CD14-positive monocyte (primary cell): ENCODE results near the gene SLC4A4. TPM values are rescaled to one million over a fixed set of nuclear protein-coding genes. Genes with fewer than 3 reads are reported as not detected.

Experiments
- DNase-seq, 3 donors: peaks; one replicate each; pipeline ENCODE4 v3.0.0-alpha.2; 2011 to 2022
- H2AFZ ChIP-seq: 2 replicates; pipeline ENCODE4 v1.6.0; 2012; ENCODE audit warnings: mild to moderate bottlenecking, low read depth, low read length, inconsistent platforms; ENCODE audit not compliant: insufficient read depth, poor library complexity, severe bottlenecking
- H3K27ac ChIP-seq, 2 donors: 1 replicate in 1 of 2; 2 replicates in 1 of 2; pipeline ENCODE4 v1.5.1; 2012 to 2013; ENCODE audit warnings: low read length in 2 of 2, control low read depth in 1 of 2, inconsistent platforms in 1 of 2, low read depth in 1 of 2, mild to moderate bottlenecking in 1 of 2
- H3K27me3 ChIP-seq, 2 donors: one replicate each; pipeline versions ENCODE4 v1.6.0 to v1.6.1; 2011 to 2013; ENCODE audit warnings: low read length in 2 of 2; ENCODE audit not compliant: control insufficient read depth in 2 of 2, insufficient read depth in 2 of 2
- H3K36me3 ChIP-seq, 2 donors: replicated peaks in 1 of 2; 1 replicate in 1 of 2; 2 replicates in 1 of 2; pipeline versions ENCODE4 v1.5.1 to v1.6.1; 2012 to 2013; ENCODE audit warnings: low read length in 2 of 2, control low read depth in 1 of 2, inconsistent platforms in 1 of 2, mild to moderate bottlenecking in 1 of 2; ENCODE audit not compliant: insufficient read depth in 2 of 2, control insufficient read depth in 1 of 2
- H3K4me1 ChIP-seq, 2 donors: 1 replicate in 1 of 2; 2 replicates in 1 of 2; pipeline versions ENCODE4 v1.5.1 to v1.6.1; 2012 to 2013; ENCODE audit warnings: low read length in 2 of 2, control low read depth in 1 of 2, inconsistent platforms in 1 of 2, mild to moderate bottlenecking in 1 of 2, moderate library complexity in 1 of 2; ENCODE audit not compliant: insufficient read depth in 2 of 2, control insufficient read depth in 1 of 2
- H3K4me2 ChIP-seq: replicated peaks from 2 replicates; pipeline ENCODE3; 2012; ENCODE audit warnings: low read length, moderate library complexity, mild to moderate bottlenecking; ENCODE audit not compliant: poor library complexity, severe bottlenecking; ENCODE audit errors: extremely low read depth
- H3K4me3 ChIP-seq, 3 experiments: fragments of 200-600 bp in 1 of 3; sonication (generic) in 1 of 3; replicated peaks in 1 of 3; 1 replicate in 2 of 3; 2 replicates in 1 of 3; pipeline ENCODE4 v1.5.1; 2011 to 2013; ENCODE audit warnings: low read length in 3 of 3, mild to moderate bottlenecking in 3 of 3, control low read depth in 2 of 3, low read depth in 2 of 3, inconsistent platforms in 1 of 3, moderate library complexity in 1 of 3
- H3K79me2 ChIP-seq: 2 replicates; pipeline ENCODE4 v1.6.0; 2012; ENCODE audit warnings: mild to moderate bottlenecking, control low read depth, inconsistent platforms, low read length, moderate library complexity; ENCODE audit not compliant: insufficient read depth
- H3K9ac ChIP-seq: 2 replicates; pipeline ENCODE4 v1.6.0; 2017; ENCODE audit warnings: low read length, mild to moderate bottlenecking; ENCODE audit not compliant: insufficient read depth, poor library complexity, severe bottlenecking
- H3K9me3 ChIP-seq, 2 donors: replicated peaks in 1 of 2; 1 replicate in 1 of 2; 2 replicates in 1 of 2; pipeline versions ENCODE4 v1.5.1 to v1.6.1; 2012 to 2013; ENCODE audit warnings: low read length in 2 of 2, control low read depth in 1 of 2; ENCODE audit not compliant: control insufficient read depth in 1 of 2, insufficient read depth in 1 of 2
- H4K20me1 ChIP-seq: 2 replicates; pipeline ENCODE4 v1.6.0; 2012; ENCODE audit warnings: mild to moderate bottlenecking, low read length, control low read depth, moderate library complexity; ENCODE audit not compliant: insufficient read depth
- H3K27ac Mint-ChIP-seq, 7 donors: one replicate each; pipeline ENCODE4 v1.8.0; 2020; ENCODE audit warnings: mild to moderate bottlenecking in 7 of 7, mixed read lengths in 7 of 7, moderate library complexity in 6 of 7, inconsistent platforms in 2 of 7
- H3K27me3 Mint-ChIP-seq, 3 donors: one replicate each; pipeline ENCODE4 v1.8.0; 2021 to 2022; ENCODE audit warnings: low read depth in 3 of 3, mild to moderate bottlenecking in 3 of 3, mixed read lengths in 3 of 3, moderate library complexity in 3 of 3, inconsistent platforms in 1 of 3
- H3K36me3 Mint-ChIP-seq, 2 donors: one replicate each; pipeline ENCODE4 v1.8.0; 2020; ENCODE audit warnings: mixed read lengths in 2 of 2, inconsistent platforms in 1 of 2, mild to moderate bottlenecking in 1 of 2
- H3K4me1 Mint-ChIP-seq: one replicate; pipeline ENCODE4 v1.8.0; 2020; ENCODE audit warnings: mild to moderate bottlenecking, mixed read lengths
- H3K4me3 Mint-ChIP-seq, 2 donors: one replicate each; pipeline ENCODE4 v1.8.0; 2020; ENCODE audit warnings: mild to moderate bottlenecking in 2 of 2, mixed read lengths in 2 of 2, moderate library complexity in 1 of 2
- H3K9me3 Mint-ChIP-seq, 7 donors: one replicate each; pipeline ENCODE4 v1.8.0; 2020 to 2022; ENCODE audit warnings: mixed read lengths in 7 of 7, mild to moderate bottlenecking in 6 of 7, moderate library complexity in 6 of 7, inconsistent platforms in 2 of 7
- CTCF ChIP-seq: fragments of 200-600 bp; IDR thresholded peaks from one replicate; pipeline ENCODE4 v1.8.0; 2022; ENCODE audit warnings: antibody characterized with exemption, mild to moderate bottlenecking
- WGBS: methylation state at CpG from one replicate; pipeline ENCODE4 v1.1.5; 2013; ENCODE audit warnings: missing lambda C conversion rate; ENCODE audit not compliant: insufficient coverage; 5-methylcytosine and 5-hydroxymethylcytosine counted together
- intact Hi-C, 2 donors: fragments of 100-400 bp; cut with micrococcal nuclease; formaldehyde crosslinking; loops; one replicate each; pipeline versions ENCODE4 v1.15.0 to v1.15.1; 2023
- polyA plus RNA-seq, 3 donors: library from polyadenylated mRNA; depleted of rRNA in 1 of 3; unstranded in 2 of 3; stranded (reverse) in 1 of 3; fragments of 300-500 nt in 2 of 3; fragments of >200 nt in 1 of 3; fragmentation: Illumina TruSeq in 2 of 3; gene quantifications; 1 replicate in 2 of 3; 2 replicates in 1 of 3; pipeline ENCODE4 v1.2.3, GENCODE V29; 2012 to 2021

SLC4A4 gene
- polyA plus RNA-seq, 3 donors, result 0.03 TPM; not detected in 2

GRCh38 chr4:71608678-71609071, 269.9 kb downstream of the SLC4A4 start:
- H3K36me3 ChIP-seq, result no peaks in the 10 kb centered on the region
- no peak overlapping the region for H3K4me2 ChIP-seq
- H3K79me2 ChIP-seq, result no peaks in the 10 kb centered on the region
- H3K27me3 ChIP-seq, result no peaks in the 10 kb centered on the region
- no peak overlapping the region for H3K9ac ChIP-seq
- no peak for DNase-seq
- no peak for TF ChIP-seq CTCF
- no peak overlapping the region for H3K4me3 Mint-ChIP-seq
- no peak overlapping the region for H3K27ac Mint-ChIP-seq
- H3K27me3 Mint-ChIP-seq, result no peaks in the 10 kb centered on the region
- no peaks in the 10 kb centered on the region for H4K20me1 ChIP-seq
- no peak overlapping the region for H3K4me3 ChIP-seq
- H3K9me3 ChIP-seq, result peaks cover 0 to 4% of the 10 kb centered on the region in 2 donors
- no peaks in the 10 kb centered on the region for H3K36me3 Mint-ChIP-seq
- H2AFZ ChIP-seq, result no peak overlapping the region
- no peaks in the 10 kb centered on the region for H3K4me1 Mint-ChIP-seq
- no peaks in the 10 kb centered on the region for H3K4me1 ChIP-seq
- intact Hi-C loops, result no loop called here
- H3K9me3 Mint-ChIP-seq, result peaks cover 0 to 9% (median 5%) of the 10 kb centered on the region in 7 donors
- no peak overlapping the region for H3K27ac ChIP-seq
- WGBS, result 100% methylated on average over 1 of the region's 2 CpGs

DNA sequence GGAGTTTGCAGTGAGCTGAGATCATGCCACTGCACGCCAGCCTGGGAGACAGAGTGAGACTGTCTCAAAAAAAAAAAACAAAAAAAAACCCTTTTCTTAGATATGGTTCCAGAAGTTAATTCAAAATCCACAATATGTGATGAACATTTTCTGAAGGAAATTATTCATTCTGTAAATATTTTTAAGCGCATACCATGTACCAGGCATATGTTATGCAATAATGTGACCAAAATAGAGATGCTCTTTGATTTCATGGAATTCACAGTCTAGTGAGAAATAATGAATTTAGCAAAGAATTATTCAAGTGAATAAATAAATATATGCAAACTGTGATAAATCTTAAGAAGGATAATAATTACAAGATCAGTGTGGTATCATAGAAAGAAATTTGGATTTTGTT, 270.3 kb downstream of the SLC4A4 start:
- Histone ChIP-seq H3K79me2 (no peaks in the 10 kb centered on the region), H3K27ac (no peak overlapping the region), H3K4me1 (no peaks in the 10 kb centered on the region), H3K9ac (no peak overlapping the region), H2AFZ (no peak overlapping the region), H3K4me3 (no peak overlapping the region), H3K9me3 (peaks cover under 1 to 4% of the 10 kb centered on the region in 2 donors), H3K4me2 (no peak overlapping the region), H3K27me3 (no peaks in the 10 kb centered on the region), H4K20me1 (no peaks in the 10 kb centered on the region), H3K36me3 (no peaks in the 10 kb centered on the region)
- H3K36me3 Mint-ChIP-seq, result no peaks in the 10 kb centered on the region
- H3K27ac Mint-ChIP-seq, result no peak overlapping the region
- intact Hi-C loops, result no loop called here
- DNase-seq, result no peak
- no peaks in the 10 kb centered on the region for H3K27me3 Mint-ChIP-seq
- TF ChIP-seq CTCF, result no peak
- H3K4me1 Mint-ChIP-seq, result no peaks in the 10 kb centered on the region
- WGBS, result no CpG with 5 or more reads among the region's 2 CpGs
- H3K9me3 Mint-ChIP-seq, result peaks cover 1 to 9% (median 6%) of the 10 kb centered on the region in 7 donors
- no peak overlapping the region for H3K4me3 Mint-ChIP-seq
